SU-DHL-6 (cell line): ENCODE results near the gene EEF1A2.

Experiments
- H2AFZ ChIP-seq: fragments of 200-600 bp; sonication (generic); 2 replicates; pipeline ENCODE4 v1.6.1; 2014; ENCODE audit warnings: low read depth, mild to moderate bottlenecking, moderate library complexity, mixed read lengths, antibody characterized with exemption, low read length; ENCODE audit not compliant: severe bottlenecking
- H3F3A ChIP-seq: fragments of 200-600 bp; shearing (Covaris generic); 2 replicates; pipeline ENCODE4 v1.6.0; 2016; ENCODE audit warnings: antibody characterized with exemption, mild to moderate bottlenecking; ENCODE audit not compliant: insufficient read depth
- H3K27ac ChIP-seq: fragments of 200-600 bp; sonication (generic); 2 replicates; pipeline ENCODE4 v1.5.1; 2016; ENCODE audit warnings: low read depth, mild to moderate bottlenecking, low read length, moderate library complexity, mixed read lengths
- H3K27me3 ChIP-seq: fragments of 200-600 bp; sonication (generic), shearing (Covaris generic); 2 replicates; pipeline ENCODE4 v1.6.0; 2014; ENCODE audit warnings: mild to moderate bottlenecking, low read length
- H3K36me3 ChIP-seq: fragments of 200-600 bp; sonication (generic); 2 replicates; pipeline ENCODE4 v1.6.1; 2014; ENCODE audit warnings: mild to moderate bottlenecking, low read length, mixed read lengths
- H3K4me2 ChIP-seq: fragments of 300-600, 200-600 bp; shearing (Covaris generic), sonication (generic); 2 replicates; pipeline ENCODE4 v1.6.0; 2014; ENCODE audit warnings: low read length, low read depth, mild to moderate bottlenecking; ENCODE audit not compliant: poor library complexity, severe bottlenecking
- H3K4me3 ChIP-seq: fragments of 200-600 bp; sonication (generic); 2 replicates; pipeline ENCODE4 v1.5.1; 2014; ENCODE audit warnings: antibody characterized with exemption, low read length, mild to moderate bottlenecking, mixed read lengths; ENCODE audit not compliant: insufficient read depth, poor library complexity, severe bottlenecking
- H3K79me2 ChIP-seq: fragments of 200-600 bp; sonication (generic); 2 replicates; pipeline ENCODE4 v1.6.1; 2014; ENCODE audit warnings: mild to moderate bottlenecking, low read length, moderate library complexity; ENCODE audit not compliant: insufficient read depth
- H3K9ac ChIP-seq: fragments of 200-600 bp; sonication (generic); 2 replicates; pipeline ENCODE4 v1.7.0; 2014; ENCODE audit warnings: mild to moderate bottlenecking, low read length
- H3K9me2 ChIP-seq: fragments of 200-600 bp; sonication (generic); replicated peaks from 2 replicates; pipeline ENCODE4 v1.6.1; 2014; ENCODE audit warnings: low read length; ENCODE audit not compliant: insufficient read depth
- H3K9me3 ChIP-seq: fragments of 200-600 bp; sonication (generic); 2 replicates; pipeline ENCODE4 v1.6.1; 2014; ENCODE audit warnings: low read length, mixed read lengths; ENCODE audit not compliant: insufficient read depth
- H4K20me1 ChIP-seq: fragments of 200-600 bp; sonication (generic); 2 replicates; pipeline ENCODE4 v1.6.1; 2014; ENCODE audit warnings: low read depth, mild to moderate bottlenecking, antibody characterized with exemption, low read length, moderate library complexity, mixed read lengths
- EZH2phosphoT487 ChIP-seq: fragments of 200-600 bp; sonication (generic), shearing (Covaris generic); conservative IDR thresholded peaks from 2 replicates; pipeline ENCODE4 v1.6.1; 2018; ENCODE audit warnings: mild to moderate bottlenecking, antibody characterized with exemption, low read length, moderate library complexity, mixed read lengths
- TF ChIP-seq, protein P1 (sequence below): fragments of 200-600 bp; sonication (generic); IDR thresholded peaks from one replicate; pipeline ENCODE4 v1.5.1; 2017; ENCODE audit warnings: antibody characterized with exemption, mild to moderate bottlenecking, low read length, moderate library complexity; ENCODE audit not compliant: insufficient read depth, poor library complexity, severe bottlenecking

Gene EEF1A2

DNA sequence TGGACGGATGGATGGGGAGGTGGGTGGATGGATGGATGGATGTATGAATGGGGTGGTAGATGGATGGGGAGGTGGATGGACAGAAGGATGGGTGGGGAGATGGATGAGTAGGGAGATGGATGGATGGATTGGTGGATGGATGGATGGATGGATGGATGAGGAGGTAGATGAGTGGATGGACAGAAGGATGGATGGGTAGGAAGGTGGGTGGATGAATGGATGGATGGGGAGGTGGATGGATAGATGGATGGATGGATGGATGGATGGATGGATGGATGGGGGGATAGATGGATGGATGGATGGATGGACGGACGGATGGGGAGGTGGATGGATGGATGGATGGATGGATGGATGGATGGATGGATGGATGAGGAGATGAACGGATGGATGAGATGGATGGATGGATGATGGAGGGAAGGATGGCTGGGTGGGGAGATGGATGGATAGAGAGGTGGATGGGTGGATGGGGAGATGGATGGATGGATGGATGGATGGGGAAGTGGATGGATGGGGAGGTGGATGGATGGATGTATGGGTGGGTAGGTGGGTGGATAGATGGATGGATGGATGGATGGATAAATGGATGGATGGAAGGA lies 7.2 kb downstream of the EEF1A2 start:
- TF ChIP-seq, protein P1, sequence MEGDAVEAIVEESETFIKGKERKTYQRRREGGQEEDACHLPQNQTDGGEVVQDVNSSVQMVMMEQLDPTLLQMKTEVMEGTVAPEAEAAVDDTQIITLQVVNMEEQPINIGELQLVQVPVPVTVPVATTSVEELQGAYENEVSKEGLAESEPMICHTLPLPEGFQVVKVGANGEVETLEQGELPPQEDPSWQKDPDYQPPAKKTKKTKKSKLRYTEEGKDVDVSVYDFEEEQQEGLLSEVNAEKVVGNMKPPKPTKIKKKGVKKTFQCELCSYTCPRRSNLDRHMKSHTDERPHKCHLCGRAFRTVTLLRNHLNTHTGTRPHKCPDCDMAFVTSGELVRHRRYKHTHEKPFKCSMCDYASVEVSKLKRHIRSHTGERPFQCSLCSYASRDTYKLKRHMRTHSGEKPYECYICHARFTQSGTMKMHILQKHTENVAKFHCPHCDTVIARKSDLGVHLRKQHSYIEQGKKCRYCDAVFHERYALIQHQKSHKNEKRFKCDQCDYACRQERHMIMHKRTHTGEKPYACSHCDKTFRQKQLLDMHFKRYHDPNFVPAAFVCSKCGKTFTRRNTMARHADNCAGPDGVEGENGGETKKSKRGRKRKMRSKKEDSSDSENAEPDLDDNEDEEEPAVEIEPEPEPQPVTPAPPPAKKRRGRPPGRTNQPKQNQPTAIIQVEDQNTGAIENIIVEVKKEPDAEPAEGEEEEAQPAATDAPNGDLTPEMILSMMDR: no peak
- no peak for TF ChIP-seq EZH2phosphoT487
- Histone ChIP-seq H3K27ac (no peak overlapping the region), H3K4me3 (no peak overlapping the region), H3K9me2 (no peaks in the 10 kb centered on the region), H3K79me2 (no peaks in the 10 kb centered on the region), H3K36me3 (no peaks in the 10 kb centered on the region), H3K9me3 (no peaks in the 10 kb centered on the region), H2AFZ (no peak overlapping the region), H3F3A (no peaks in the 10 kb centered on the region), H4K20me1 (no peaks in the 10 kb centered on the region), H3K27me3 (no peaks in the 10 kb centered on the region), H3K9ac (no peak overlapping the region), H3K4me2 (no peak overlapping the region)

DNA sequence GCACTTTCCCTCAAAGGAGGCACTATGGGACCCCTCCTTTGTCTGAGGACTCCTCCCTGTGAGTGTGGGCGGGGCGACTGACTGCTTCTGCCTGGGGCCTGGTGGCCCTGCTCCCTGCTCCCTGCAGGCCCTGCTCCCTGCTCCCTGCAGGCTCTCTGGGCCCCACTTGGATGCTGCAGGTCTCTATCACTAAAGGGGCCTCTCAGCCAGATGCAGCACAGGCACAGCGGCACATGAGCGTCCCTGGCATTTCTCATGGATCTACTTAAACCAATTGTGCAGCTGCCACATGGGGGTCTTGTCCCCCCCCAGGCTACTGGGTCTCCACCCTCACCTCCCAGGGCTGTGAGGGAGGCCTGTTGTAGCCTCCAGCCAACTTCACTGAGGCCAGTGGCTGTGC lies 7.8 kb downstream of the EEF1A2 start:
- Histone ChIP-seq H3K4me2 (no peak overlapping the region), H3K4me3 (no peak overlapping the region), H3F3A (no peaks in the 10 kb centered on the region), H3K36me3 (no peaks in the 10 kb centered on the region), H3K9me2 (no peaks in the 10 kb centered on the region), H3K27me3 (no peaks in the 10 kb centered on the region), H2AFZ (no peak overlapping the region), H4K20me1 (no peaks in the 10 kb centered on the region), H3K9me3 (no peaks in the 10 kb centered on the region), H3K79me2 (no peaks in the 10 kb centered on the region), H3K27ac (no peak overlapping the region), H3K9ac (no peak overlapping the region)
- TF ChIP-seq, protein P1: no peak
- no peak for TF ChIP-seq EZH2phosphoT487

DNA sequence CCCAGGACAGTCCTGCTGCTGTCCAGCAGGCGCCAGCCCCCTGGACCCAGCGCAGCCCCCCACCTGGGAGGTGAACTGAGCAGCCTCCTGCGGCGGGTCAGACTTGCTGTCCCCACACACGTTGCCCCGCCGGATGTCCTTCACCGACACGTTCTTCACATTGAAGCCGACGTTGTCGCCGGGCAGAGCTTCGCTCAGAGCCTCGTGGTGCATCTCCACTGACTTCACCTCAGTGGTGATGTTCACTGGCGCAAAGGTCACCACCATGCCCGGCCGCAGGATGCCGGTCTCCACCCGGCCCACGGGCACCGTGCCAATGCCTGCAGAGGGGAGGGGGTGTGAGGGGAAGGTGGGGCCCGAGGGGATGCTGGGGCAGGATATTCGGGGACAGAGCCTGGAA lies 8.5 kb downstream of the EEF1A2 start:
- H3K9me2 ChIP-seq: no peaks in the 10 kb centered on the region

More for the DNA sequence above, 8.5 kb downstream of the EEF1A2 start:
- H3K9me3 ChIP-seq: no peaks in the 10 kb centered on the region
- no peaks in the 10 kb centered on the region for H4K20me1 ChIP-seq
- H3K4me2 ChIP-seq: no peak overlapping the region
- TF ChIP-seq, protein P1: no peak
- TF ChIP-seq EZH2phosphoT487: no peak
- no peaks in the 10 kb centered on the region for H3K36me3 ChIP-seq
- no peaks in the 10 kb centered on the region for H3K79me2 ChIP-seq
- H3K4me3 ChIP-seq: no peak overlapping the region
- no peak overlapping the region for H2AFZ ChIP-seq
- H3K27ac ChIP-seq: no peak overlapping the region
- no peaks in the 10 kb centered on the region for H3K27me3 ChIP-seq
- H3F3A ChIP-seq: no peaks in the 10 kb centered on the region
- no peak overlapping the region for H3K9ac ChIP-seq
